BE2C (cell line): ENCODE measurements around the gene DSTYK.
"Not testable (repeated sequence)": the region's sequence is repeated elsewhere in the genome, so short reads cannot be mapped to it uniquely, and the experiment has no call there.

Experiments used
- DNase-seq: peaks from one replicate; pipeline ENCODE4 v3.0.0-alpha.2; 2020
- H3K27me3 ChIP-seq: fragments of 250-450 bp; sonication (Bioruptor Pico); 2 replicates; pipeline ENCODE4 v1.5.1; 2020; ENCODE audit warnings: mild to moderate bottlenecking
- H3K36me3 ChIP-seq: fragments of 250-450 bp; sonication (Bioruptor Pico); 2 replicates; pipeline ENCODE4 v1.5.1; 2020; ENCODE audit warnings: mild to moderate bottlenecking
- H3K4me1 ChIP-seq: fragments of 250-450 bp; sonication (Bioruptor Pico); 2 replicates; pipeline ENCODE4 v1.5.1; 2020
- H3K4me3 ChIP-seq: 2 replicates; pipeline ENCODE4 v1.5.1; 2011; ENCODE audit warnings: low read depth, low read length
- H3K9me3 ChIP-seq: fragments of 250-450 bp; sonication (Bioruptor Pico); 2 replicates; pipeline ENCODE4 v1.5.1; 2020
- TF ChIP-seq, protein P1 (sequence below): IDR thresholded peaks from 2 replicates; pipeline ENCODE4 v1.5.1; 2012; ENCODE audit warnings: mild to moderate bottlenecking, low read depth, low read length

Gene DSTYK

DNA sequence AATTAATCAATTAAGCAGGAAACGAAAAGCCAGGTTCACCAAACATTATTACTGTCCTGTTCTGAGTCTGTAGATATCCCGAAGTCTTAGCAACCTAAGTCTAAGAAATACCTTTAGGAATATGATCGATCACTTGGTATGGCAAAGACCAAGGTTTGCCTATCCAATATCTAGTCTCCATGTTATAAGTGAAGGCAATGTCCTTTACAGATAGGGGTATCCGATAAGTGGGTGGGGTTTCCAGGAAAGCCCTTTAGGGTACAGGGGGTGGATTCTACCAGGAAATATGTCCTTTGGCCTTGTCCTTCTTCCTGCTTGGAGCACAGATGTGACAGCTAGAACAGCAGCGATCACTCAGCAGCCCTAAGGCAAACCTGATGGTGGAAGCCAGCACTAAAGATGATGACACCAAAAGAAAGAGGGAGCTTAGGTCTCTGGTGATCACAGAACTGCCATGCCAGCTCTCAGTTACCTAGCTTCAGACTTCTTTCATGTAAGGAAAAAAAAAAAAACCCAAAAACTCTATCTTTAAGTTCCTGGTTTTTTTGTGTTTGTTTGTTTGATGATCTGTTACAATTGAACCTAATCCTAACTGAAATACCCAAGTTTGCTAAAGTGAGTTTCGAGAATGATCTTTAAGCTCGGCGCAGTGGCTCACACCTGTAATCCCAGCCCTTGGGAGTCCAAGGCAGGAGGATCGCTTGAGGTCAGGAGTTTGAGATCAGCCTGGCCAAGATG lies 40.8 kb downstream of the DSTYK start:
- Histone ChIP-seq H3K9me3 (no peaks in the 10 kb centered on the region), H3K27me3 (no peaks in the 10 kb centered on the region), H3K36me3 (no peaks in the 10 kb centered on the region; the same call in 1 of the 2 replicates), H3K4me3 (no peak overlapping the region), H3K4me1 (peaks cover 6% of the 10 kb centered on the region)
- TF ChIP-seq, protein P1, sequence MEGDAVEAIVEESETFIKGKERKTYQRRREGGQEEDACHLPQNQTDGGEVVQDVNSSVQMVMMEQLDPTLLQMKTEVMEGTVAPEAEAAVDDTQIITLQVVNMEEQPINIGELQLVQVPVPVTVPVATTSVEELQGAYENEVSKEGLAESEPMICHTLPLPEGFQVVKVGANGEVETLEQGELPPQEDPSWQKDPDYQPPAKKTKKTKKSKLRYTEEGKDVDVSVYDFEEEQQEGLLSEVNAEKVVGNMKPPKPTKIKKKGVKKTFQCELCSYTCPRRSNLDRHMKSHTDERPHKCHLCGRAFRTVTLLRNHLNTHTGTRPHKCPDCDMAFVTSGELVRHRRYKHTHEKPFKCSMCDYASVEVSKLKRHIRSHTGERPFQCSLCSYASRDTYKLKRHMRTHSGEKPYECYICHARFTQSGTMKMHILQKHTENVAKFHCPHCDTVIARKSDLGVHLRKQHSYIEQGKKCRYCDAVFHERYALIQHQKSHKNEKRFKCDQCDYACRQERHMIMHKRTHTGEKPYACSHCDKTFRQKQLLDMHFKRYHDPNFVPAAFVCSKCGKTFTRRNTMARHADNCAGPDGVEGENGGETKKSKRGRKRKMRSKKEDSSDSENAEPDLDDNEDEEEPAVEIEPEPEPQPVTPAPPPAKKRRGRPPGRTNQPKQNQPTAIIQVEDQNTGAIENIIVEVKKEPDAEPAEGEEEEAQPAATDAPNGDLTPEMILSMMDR, result no peak
- DNase-seq, result no peak

DNA sequence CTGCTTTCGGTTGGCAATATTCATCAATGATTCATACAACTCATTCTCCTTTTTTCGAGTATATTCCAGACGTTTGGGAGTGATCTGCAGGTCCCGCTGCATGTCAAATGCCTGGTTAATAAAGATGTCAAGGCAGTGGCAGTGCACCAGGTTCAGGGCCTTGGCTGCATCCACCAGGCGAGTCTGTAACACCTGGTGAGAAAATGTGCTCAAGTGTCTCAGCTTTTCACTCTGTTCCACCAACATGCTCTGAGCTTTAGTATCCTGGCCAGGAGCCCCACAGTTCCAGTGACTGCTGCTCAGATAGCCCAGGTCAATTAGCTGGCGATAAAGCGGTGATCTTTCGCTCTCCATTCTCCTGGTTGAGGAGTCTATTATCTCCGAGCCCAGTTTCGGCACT lies 42.3 kb downstream of the DSTYK start:
- Histone ChIP-seq H3K4me1 (no peaks in the 10 kb centered on the region), H3K4me3 (no peak overlapping the region), H3K9me3 (no peaks in the 10 kb centered on the region), H3K36me3 (no peaks in the 10 kb centered on the region; the same call in 1 of the 2 replicates), H3K27me3 (no peaks in the 10 kb centered on the region)
- no peak for DNase-seq
- TF ChIP-seq, protein P1, result no peak

DNA sequence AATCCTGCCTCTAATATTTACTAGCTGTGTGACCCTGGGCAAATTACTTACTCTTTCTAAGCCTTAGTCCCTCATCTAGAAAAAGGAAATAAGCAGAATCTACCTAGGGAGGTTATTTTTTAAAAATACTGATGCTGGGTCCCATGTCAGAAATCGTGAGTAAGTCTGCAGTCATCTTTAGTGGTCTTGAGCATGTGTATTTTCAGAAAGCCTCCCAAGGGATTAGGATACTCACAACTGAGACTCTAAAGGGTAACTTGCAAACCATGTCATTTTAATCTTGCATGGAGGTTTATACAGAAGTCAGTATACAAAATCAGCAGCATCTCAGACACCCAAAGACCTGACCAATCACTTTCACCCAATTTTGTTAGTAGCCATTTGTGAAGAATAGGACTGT lies 43.2 kb downstream of the DSTYK start:
- TF ChIP-seq, protein P1, result no peak
- H3K4me1 ChIP-seq, result no peaks in the 10 kb centered on the region
- no peak overlapping the region for H3K4me3 ChIP-seq
- H3K27me3 ChIP-seq, result no peaks in the 10 kb centered on the region
- DNase-seq, result no peak
- no peaks in the 10 kb centered on the region for H3K9me3 ChIP-seq
- peaks cover 7% of the 10 kb centered on the region for H3K36me3 ChIP-seq

DNA sequence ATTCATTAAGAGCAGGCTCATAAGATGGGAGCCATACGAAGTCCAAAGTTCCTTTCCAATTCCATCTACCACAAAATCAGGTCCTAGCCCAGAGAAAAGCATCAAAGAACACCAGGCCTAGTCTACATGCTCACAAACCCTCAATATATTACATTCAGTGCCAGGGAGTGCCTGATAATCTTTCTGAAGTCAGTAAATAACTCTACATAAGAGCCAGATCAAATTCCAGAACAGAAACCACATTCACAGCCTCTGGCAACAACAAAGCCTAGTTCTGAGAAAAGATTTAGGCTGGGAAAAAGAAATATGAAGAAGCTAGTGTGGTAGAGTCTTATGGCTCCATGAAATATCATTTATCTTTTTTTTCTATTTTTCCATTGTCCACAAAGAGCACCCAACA lies 49.2 kb downstream of the DSTYK start:
- no peak for DNase-seq

DNA sequence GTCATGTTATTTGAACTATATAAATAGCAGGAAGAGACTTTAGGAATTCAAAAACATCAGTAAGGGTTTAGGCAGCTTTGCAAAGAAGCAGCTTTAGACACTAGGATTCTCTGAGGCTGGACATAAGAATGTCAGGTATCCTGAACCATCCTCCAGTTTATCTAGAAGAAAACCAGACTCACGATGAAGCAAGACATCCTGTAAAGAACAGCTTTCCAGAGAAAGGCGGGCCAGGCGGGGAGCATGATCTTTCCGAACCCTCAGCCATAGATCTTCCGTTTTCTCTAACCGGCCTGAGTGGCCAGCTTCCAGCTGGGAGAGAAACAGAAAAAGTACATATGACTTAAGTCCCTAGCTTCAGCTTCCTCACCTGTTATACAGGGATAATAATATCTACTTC lies 50.4 kb downstream of the DSTYK start:
- Histone ChIP-seq H3K36me3 (peaks cover 32% of the 10 kb centered on the region), H3K9me3 (0 out of 2 replicates have a peak, but pooled peaks cover 3% of the 10 kb centered on the region), H3K27me3 (no peaks in the 10 kb centered on the region), H3K4me1 (no peaks in the 10 kb centered on the region), H3K4me3 (no peak overlapping the region)
- no peak for DNase-seq
- TF ChIP-seq, protein P1, result no peak

More for the DNA sequence above, 49.2 kb downstream of the DSTYK start:
- Histone ChIP-seq H3K9me3 (no peaks in the 10 kb centered on the region), H3K4me3 (no peak overlapping the region), H3K4me1 (no peaks in the 10 kb centered on the region), H3K36me3 (peaks cover 21% of the 10 kb centered on the region), H3K27me3 (no peaks in the 10 kb centered on the region)
- TF ChIP-seq, protein P1, result no peak

DNA sequence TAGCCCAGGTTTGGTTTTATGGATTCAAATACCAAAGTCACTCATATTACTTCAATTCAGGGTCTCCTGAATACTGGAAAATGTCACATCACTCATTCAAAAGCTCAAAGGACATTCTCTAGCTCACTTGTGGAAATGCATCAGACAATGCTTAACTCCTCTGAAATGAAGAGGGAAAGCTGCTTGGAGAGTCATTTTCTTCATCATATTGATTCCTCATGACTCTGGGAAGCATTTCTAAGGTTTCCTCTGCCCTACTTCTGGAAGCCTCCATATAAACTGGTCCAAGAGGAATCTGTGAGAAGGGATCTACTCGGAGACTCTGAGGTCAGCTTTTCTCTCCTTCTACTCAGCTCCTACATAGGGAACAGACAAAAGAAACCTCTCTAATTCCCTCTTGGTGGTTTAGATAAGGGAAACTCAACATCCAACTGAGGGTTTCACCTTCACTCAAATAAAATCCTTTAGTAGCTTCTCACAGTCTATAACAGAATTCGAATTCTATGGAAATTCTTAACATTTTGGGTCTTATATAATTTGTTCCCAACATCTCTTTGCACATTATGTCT lies 53.4 kb downstream of the DSTYK start:
- Histone ChIP-seq H3K9me3 (peaks cover 5% of the 10 kb centered on the region; the same call in 1 of the 2 replicates), H3K36me3 (peaks cover 33% of the 10 kb centered on the region), H3K4me1 (no peaks in the 10 kb centered on the region), H3K4me3 (no peak overlapping the region), H3K27me3 (no peaks in the 10 kb centered on the region)
- TF ChIP-seq, protein P1, result no peak
- no peak for DNase-seq

DNA sequence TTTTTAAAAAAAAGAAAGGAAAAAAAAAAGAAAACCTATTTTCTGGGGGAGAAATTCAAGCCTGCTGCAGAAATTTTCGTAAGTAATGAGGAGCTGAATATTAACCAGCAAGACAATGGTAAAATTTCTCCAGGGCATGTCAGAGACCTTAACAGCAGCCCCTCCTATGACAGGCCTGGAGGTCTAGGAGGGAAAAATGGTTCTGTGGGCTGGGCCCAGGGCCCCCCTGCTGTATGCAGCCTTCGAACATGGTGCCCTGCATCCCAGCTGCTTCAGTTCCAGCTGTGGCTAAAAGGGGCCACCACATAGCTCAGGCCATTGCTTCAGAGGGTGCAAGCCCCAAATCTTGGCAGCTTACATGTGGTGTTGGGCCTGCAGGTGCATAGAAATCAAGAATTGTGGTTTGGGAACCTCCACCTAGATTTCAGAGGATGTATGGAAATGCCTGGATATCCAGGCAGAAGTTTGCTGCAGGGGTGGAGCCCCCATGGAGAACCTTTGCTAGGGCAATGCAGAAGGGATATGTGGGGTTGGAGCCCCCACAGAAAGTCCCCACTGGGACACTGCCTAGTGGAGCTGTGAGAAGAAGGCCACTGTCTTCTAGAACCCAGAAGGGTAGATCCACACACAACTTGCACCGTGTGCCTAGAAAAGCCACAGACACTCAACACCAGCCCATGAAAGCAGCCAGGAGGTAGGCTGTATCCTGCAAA lies 55.7 kb downstream of the DSTYK start:
- not testable (repeated sequence) for DNase-seq, H3K4me3 ChIP-seq
- peaks cover 29% of the 10 kb centered on the region for H3K36me3 ChIP-seq

More for the DNA sequence above, 55.7 kb downstream of the DSTYK start:
- not testable (repeated sequence) for H3K9me3 ChIP-seq, H3K27me3 ChIP-seq, H3K4me1 ChIP-seq
